Mesenteric fat pad (tissue), 1 donor: Measurements from ENCODE around the gene COL6A5. TPM values are rescaled to one million over a fixed set of nuclear protein-coding genes. Genes with fewer than 3 reads are reported as not detected.
"Not testable (repeated sequence)": the region's sequence is repeated elsewhere in the genome, so short reads cannot be mapped to it uniquely, and the experiment has no call there.

Experiments used
- DNase-seq: peaks from one replicate; pipeline ENCODE4 v3.0.0-alpha.2; 2020; ENCODE audit warnings: low spot score
- total RNA-seq: library from RNA; stranded (reverse); fragmentation: NEBNext Ultra II Directional; extraction: Animal tissue kit (Norgen Biotek cat#: 25700); gene quantifications from one replicate; pipeline ENCODE4 v1.2.1, GENCODE V29; 2021
- donor health status: DM: yes; HTN: yes; CAD: no.

The COL6A5 gene
- total RNA-seq, 1 donor from 2014 or later = not detected

DNA sequence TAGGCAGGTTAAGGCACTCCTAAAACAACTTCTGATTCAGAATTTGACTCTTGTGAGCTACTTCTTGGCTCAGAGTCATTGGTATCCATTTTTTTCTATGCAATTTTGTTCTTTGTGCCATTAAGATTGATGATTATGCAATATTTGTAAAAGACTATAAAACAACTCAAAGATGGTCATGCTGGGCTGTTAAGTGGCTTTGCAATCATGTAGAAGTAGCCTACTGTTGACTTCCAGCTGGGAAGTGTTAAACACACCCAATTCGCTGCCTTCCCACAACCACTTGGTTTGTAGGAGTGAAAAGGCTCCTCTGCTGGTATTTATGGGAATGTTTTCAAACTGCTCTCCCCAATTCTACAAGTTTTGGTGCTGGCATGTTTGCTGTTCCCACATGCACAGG, 96.8 kb downstream of the COL6A5 start:
- no peak for DNase-seq

DNA sequence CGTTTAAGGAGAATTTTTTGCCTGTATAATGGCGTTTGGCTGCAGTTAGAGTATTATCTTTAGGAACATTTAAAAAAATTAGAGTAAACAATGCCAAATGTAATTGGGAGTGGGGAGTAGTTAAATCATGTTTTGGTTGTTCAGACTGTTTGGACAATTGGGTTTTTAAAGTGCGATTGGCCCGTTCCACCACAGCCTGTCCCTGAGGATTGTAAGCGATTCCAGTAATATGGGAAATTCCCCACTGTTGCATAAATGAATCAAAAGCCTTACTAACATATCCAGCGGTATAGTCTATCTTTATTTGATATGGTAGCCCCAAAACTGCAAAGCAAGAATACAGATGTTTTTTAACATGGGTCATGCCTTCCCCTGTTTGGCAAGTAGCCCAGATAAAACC, 101.4 kb downstream of the COL6A5 start:
- not testable (repeated sequence) for DNase-seq

DNA sequence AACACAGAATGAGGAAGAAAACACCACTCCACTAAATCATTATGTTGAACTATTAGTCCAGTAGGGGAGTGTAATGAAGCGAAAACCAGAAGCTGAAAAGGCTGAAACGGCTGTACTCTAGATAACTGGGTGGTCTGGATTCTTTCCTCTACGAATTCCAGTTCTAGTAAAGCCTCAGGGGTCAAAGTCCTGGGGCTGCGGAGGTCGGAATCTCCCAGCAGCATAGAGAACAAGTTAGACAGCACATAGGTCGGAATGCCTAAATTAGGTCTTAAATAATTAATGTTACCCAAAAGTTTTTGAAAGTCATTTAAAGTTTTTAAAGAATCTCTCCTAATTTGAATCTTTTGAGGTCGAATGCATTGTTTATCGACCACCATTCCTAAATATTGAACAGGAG, 102.7 kb downstream of the COL6A5 start:
- not testable (repeated sequence) for DNase-seq

DNA sequence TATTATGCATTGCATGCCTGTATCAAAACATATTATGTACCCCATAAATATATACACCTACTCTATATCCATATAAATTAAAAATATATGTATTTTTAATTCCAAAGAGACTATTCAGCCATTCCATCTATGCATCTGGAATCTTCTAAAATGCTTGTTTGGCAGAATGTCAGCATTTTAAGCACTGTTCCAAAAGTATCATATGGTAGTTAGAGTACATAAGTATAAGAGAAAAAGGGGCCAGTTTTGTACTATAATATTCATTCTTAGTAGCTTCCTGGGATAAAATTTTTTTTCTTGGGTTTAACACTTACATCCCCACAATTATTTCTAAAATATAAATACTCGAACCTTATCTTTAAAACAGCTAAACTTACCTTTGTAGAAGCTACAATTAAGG, 111.1 kb downstream of the COL6A5 start:
- DNase-seq = no peak

DNA sequence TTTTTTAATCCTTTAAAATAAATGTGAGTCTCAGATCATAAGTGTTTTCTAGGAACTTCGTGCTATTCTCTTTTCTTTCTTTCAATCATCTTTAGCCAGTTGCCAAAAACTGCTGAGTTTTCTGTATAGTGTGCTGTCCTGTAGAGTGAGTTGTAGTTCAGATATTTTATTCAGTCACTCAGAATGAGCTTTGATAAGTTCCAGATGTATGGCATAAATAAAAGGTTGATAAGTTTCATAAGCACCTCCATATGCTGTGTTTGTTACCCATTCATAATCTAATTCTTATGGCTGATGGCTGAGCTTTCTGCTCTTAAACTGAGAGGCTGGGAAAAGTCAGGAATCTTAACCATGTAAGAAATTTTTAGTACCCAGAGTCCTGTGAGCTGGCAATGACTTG, 112.2 kb downstream of the COL6A5 start:
- DNase-seq = no peak

DNA sequence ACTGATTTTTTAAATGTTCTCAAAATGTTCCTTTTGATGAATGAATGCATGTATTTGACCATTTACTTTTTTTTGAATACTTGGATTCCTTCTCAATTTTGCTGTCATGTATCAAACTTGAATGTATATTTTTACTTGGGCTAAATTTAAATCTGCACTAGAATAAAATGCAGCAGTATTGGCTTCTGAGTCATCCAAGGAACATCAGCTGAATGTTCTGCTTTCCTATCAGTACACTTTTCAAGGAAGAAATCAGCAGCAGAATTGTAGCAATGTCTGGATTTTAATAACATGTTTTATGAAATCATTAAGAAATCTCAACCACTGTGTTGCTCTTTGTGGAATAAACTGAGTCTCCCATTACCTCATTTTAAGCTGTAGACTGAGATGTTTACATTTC, 114.5 kb downstream of the COL6A5 start:
- DNase-seq = no peak

DNA sequence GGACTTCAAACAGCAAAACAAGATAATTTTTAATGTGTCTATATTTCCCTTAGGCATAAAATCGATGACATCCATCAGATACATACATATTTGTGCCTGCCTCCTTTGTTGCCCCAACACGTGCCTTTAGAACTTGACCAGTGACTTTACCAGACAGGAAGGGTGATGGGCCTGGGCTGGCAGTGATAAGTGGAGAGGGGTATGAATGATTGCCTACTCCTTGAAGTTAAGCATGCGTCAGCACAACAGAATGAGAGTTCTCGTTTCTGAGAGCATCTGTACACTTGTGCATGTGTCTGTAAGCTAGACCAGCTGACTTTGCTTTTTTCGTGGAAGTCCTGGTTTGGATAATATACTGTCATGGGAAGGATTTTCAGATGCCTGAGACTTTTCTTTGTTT, 116.6 kb downstream of the COL6A5 start:
- DNase-seq = no peak

DNA sequence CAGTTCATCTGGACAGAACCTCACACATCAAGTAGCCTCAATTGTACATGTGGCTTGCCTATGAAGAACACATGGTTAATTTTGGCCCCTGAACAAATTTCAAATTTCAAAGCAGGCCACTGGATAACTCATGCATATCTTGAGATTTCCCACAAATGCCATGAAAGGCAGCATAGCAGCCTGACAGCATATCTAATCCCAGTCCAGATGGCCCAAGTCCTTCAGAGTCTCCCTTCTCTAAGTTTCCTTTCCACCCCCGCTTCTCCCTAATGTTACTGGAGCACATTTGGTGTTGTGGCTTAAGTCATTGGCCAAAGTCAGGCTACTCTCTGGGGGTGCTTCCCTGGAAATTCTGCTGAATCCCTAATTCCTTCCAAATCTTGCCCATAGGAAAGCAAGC, 117.7 kb downstream of the COL6A5 start:
- no peak for DNase-seq

DNA sequence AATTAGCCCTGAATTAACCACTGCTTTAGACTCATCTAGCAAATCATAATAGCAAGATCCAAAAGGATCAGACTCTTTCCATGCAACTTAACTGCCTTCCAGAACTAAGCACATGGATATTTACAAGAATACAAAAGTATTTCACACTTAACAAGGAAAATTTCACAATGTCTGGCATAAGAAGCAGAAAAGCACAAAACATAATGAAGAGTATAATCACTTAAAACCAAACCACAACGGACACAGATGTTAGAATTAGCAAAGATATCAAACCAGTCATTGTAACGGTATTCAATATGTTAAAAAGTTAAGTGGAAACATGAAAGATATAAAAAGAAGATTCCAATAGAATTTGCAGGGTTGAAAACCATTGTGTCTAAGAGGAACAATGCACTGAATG, 120.0 kb downstream of the COL6A5 start:
- no peak for DNase-seq

DNA sequence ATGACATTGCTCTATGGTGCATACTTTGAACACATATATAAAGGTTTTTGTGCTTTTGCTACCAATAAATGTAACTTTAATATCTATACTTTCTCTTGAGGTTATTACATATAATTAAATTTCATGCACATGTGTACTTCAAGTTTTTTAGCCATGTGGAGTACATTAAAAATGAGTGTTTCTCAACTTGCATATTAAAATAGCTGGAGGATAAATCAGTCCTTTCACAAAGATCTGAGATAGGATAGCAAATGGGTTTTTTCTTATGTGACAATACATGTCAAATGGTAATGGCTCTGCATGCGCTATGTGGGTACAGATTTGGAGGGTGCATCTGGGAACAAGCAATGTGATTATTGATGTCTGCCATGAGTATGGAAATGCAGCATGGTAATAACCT, 122.8 kb downstream of the COL6A5 start:
- no peak for DNase-seq

DNA sequence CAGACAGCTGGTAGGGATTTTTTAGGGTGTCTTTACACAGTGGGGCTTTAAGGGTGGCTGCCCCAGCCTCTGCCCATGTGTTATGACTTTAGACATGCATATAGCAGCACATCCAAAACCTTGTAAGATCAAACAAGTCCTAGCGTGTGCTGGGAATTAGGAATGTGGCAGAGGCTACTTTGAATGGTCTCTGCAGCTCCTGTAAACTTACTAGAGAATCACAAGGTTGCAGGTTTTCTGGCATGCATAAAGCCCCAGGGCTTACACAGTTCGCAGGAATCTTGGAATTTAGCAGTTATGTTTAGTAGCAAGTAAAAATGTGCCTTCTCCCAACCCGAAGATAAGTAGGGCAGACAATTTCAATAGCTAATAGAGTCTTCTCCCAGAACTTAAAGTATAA, 124.7 kb downstream of the COL6A5 start:
- no peak for DNase-seq

DNA sequence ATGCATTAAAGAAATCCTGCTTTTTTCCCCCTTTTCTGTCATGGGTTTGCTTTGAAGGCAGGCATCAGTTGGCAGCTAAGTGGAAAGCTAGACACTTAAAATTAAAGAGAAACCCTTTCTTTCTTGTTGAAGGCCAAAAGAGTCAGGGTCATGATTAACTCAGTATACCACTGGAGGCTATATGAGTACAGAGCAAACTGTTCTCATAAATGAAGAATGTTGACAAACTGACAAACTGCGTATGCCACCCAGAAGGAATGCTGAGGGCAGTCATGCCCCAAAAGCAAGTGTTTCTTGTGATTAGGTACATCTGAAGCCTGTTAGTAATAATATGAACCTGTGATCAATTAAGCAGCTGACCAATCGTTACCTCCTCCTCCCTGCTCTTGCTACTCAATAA, 127.9 kb downstream of the COL6A5 start:
- no peak for DNase-seq

DNA sequence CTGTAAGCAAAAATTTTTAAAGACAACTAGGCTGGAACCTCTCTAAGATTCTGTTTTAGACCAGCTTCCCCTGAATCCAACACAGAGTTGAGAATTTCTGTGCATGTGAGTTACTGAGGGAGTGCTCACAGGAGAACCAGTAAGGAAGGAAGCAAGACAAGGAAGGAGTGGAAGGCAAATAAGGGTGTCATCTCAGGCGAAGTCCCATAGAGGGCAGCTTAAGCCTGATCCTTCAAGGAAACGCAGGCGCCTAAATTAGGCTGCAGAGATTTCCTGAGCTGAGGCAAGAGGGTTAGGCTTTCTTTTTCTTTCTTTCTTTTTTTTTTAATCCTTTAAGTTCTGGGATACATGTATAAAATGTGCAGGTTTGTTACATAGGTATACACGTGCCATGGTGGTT, 135.3 kb downstream of the COL6A5 start:
- no peak for DNase-seq

DNA sequence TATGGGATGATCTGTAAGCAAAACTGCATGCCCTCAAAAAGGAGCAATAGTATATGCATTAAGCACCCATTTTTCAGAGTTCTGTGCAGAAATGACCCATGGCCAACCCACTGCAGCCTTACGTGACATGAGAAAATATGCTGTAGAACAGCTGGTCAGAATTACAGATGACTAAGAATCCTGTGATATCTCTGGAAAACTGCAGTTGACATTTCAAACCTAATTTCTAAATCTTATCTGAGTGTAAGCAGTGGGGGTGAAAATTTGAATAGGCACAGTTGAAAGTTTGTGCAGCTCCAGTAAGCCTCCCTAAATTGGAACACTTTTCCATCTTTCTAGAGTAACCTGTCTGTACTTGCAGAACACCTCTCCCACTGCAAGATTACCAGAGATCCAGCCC, 142.8 kb downstream of the COL6A5 start:
- DNase-seq = no peak

DNA sequence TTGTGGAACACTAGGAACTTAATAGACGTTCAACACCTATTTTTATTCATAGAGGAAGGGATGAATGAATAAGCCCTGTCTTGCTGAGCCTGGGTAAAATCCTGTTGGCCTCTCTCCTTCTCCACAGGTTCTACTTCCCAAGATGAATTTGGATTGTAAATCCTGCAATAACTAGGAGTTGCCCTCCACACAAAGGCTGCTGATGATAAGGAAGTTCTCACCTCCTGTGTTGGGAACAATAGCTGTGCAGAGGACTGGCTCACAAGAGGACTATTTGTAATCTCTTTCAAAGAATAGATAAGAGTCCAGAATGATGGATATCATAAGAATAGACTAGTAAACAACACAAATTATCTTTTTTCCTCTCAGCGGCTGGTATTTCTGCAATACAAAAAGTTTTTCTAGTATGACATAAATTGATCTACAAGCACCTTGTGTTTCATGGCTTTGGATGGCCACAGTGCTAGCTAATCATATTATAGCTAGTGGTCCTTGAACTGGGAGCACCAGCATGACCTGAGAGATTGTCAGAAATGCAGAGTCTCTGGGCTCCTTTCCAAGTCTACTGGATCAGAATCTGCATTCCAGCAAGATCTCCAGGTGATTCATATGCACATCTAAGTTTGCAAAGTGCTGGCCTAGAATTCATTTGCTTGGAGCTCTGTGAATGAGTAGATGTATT, 143.4 kb downstream of the COL6A5 start:
- no peak for DNase-seq

DNA sequence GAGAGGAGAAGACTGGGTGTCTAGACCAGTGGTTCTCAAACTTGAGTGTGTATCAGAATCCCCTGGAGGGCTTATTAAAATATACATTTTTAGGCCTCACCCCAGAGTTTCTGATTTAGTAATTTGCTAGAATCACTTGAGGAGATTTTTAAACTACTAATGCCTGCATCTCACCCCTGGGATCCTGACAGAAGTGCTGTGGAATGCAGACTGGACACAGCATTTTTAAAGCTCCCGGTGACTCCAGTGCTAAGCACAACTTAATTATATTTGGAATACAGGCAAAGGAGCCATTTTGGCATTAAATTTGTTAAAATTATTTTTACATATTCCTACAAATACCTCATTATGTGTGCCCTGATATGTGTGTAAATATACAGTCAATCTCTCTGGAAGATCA, 144.8 kb downstream of the COL6A5 start:
- no peak for DNase-seq

DNA sequence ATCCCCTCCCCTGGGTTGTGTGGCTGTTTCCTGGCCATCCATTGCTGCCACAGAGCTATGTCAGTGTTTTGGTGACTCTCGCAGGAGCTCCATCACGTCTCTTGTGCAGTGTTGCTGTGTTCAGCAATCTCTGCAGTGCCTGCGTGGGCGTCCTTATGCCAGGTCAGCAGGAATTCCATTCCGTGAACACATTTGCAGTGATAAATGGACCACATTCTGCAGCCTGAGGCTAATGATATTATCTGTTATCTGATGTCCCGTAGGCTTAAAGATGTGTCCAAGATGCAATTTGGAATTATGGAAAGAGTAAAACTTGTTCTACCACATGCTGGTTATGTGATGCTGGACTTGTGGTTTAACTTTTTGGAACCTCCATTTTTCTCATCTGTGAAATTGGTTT, 146.0 kb downstream of the COL6A5 start:
- DNase-seq = no peak

DNA sequence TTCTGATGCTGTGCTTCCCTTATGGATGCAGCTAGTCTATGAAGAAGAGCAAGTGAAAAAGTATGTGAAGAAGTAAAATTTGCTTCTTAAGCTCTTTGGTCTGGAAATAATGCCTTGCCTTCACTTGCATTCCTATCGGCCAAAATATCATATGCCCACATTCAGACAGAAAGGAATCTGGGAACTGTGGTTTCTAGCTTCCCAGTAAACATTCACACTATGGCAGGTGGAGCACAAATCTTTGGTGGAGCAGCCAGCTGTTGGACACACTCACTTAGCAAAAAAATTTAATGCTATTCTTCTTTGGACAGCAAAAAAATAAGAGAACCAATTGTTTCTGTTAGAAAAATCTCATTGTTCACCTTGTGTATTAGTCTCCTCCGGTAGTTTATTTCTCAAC, 159.2 kb downstream of the COL6A5 start:
- DNase-seq = no peak

DNA sequence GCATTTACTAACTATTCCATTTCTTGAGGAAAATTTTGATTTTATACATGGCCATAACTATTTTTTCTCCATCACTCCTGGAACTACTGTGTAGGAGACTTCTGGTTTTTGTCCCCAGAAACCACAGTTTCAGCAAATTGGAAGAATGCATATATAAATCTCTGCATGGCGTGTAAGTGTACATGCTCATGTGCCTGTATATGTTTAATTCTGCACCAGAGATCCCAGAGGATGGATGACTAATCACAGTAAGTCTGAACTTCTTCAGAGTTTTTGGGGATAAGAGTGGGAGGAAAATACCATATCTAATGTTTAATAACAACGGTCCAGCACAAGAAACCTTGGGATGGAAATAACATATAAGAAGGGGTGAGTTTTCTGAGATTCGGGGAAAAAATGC, 160.6 kb downstream of the COL6A5 start:
- DNase-seq = no peak

DNA sequence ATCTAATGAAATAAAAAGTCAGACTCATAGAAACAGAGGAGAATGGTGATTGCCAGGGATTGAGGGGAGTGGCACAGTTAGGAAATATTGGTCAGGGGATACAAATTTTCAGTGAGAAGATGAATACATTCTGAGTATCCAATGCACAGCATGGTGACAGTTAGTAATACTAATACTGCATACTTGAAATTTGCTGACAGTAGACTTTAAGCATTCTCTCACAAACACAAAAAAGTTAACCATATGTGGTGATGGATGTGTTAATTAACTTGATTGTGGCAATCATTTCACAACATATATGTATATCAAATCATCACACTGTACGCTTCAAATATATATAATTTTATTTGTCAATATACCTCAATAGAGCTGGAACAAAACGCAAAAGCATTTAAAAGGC, 162.3 kb downstream of the COL6A5 start:
- no peak for DNase-seq

DNA sequence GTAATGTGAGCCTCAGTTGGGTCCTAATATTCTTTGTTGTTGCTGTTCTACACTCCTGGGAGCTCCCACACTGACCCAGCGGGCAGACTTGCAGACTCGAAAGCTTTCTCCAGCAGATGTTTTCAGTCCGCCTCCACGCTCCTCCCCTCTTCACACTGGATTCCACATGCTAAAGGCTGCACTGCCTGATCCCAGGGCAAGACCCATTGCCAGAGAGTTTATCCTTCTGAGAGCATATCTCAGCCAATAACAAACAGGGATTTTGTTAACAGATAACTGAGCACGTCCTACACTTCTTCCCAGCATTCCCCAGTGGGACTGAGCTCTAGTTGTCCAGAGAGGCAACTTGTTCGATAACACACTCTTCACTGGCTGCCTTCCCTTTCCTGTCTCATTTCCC, 163.5 kb downstream of the COL6A5 start:
- DNase-seq = no peak

DNA sequence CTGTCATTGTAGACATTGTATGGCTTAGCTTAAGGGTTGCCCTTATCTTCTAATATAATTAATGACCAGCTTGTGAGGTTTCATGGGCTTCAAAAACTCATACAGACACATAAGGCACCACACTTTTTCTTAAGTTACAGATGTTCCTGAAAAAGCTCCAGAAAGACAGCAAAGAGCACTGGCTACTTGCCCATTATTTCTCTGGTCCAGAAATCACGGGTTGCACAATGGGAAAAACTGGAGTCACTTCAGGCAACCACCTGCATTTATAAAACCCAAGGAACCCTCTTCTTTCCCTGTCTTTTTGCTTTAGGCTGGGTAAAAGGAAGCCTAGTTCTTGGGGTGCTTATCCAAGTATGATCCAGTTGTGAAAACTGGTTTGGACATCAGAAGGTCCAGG, 169.2 kb downstream of the COL6A5 start:
- DNase-seq = no peak

DNA sequence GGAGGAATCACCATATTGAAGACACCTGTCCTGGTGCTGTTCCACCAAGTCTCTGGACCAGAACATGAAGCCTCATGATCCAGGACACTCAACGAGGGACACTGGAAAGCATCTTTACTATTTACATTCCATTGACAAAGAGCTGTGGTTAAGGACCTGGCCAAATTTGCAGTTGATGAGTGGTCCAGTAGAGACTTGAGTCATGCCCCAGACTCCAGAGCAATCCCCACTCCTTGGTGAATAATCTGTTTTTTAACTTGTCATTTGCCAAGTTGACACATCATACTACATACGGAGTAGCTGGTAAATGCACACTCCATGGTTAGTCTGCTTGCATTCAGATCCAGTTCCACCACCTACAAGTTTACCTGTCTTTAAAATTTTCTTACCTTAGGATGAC, 170.3 kb downstream of the COL6A5 start:
- no peak for DNase-seq
